Epithelial cell of prostate (primary cell): ENCODE measurements around the gene MRPS22.
"Not testable (repeated sequence)": the region's sequence is repeated elsewhere in the genome, so short reads cannot be mapped to it uniquely, and the experiment has no call there.

Experiments used
- DNase-seq: peaks from one replicate; pipeline ENCODE4 v3.0.0-alpha.2; 2011; ENCODE audit warnings: low read depth, low spot score
- H3K27ac ChIP-seq: fragments of 450-650 bp; 2 replicates; pipeline ENCODE4 v1.5.1; 2017; ENCODE audit warnings: mild to moderate bottlenecking

MRPS22 gene

DNA sequence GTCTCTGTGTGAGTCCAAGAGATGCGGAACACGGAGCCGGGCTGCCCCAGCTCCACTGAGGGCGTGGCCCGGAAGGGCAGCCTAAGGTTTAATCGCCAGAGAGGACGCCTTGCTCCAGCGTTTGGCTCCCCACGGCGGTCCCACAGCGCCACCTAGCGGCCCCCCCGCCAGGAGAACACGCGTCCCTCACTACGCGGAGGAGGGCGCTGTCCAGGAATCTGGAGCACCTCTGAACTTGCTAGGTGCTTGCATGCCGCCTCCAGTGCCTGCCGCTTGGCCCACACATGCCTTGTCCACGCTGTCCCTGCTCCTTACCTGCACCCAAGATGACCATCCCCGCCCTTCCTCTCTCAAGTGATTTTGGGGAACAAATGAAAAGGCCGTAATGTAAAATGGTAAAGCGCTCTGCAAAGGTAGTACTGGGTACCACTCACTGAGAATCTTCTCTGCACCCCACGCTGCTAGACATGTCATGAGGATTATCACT is 14.4 kb upstream of the MRPS22 start:
- no peak overlapping the region for H3K27ac ChIP-seq
- no peak for DNase-seq

DNA sequence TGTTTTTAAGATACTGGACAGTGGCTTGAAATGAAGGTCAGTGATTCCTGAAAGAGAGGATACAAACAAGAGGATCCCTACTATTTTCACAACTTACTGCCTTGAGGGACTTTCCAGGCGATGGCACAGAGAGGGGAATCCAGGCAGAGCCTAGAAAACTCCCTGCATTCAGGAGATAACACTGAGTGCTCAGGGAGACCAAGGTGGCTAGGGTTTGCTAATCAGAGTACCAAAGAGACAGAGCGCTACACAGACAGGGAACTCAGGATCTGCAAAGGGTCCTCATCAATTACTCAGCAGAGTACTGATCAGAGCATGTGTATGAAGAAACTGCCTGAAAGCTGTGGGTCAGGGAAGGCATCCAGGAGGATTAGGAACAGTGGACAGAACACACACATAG is 11.7 kb upstream of the MRPS22 start:
- H3K27ac ChIP-seq: no peak overlapping the region
- DNase-seq: no peak

DNA sequence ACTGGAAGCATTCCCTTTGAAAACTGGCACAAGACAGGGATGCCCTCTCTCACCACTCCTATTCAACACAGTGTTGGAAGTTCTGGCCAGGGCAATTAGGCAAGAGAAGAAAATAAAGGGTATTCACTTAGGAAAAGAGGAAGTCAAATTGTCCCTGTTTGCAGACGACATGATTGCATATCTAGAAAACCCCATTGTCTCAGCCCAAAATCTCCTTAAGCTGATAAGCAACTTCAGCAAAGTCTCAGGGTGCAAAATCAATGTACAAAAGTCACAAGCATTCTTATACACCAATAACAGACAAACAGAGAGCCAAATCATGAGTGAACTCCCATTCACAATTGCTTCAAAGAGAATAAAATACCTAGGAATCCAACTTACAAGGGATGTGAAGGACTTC is 9.1 kb upstream of the MRPS22 start:
- DNase-seq, H3K27ac ChIP-seq: not testable (repeated sequence)

DNA sequence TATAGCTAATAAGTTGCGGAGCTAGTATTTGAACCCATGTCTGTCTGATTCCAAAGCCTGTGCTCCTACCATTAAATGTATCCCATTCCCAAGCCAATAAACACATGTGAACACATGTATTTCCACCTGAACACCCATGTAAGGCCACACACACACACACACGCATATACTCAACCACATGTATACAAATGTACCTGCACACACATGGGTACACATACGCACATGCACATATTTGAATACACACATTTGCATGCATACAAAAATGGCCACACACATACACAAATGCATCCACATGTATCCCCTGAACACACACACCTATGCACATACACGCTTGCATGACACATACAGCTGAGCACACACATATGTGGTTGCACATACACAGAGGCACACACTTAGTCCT is 5.4 kb upstream of the MRPS22 start:
- DNase-seq: no peak
- no peak overlapping the region for H3K27ac ChIP-seq

DNA sequence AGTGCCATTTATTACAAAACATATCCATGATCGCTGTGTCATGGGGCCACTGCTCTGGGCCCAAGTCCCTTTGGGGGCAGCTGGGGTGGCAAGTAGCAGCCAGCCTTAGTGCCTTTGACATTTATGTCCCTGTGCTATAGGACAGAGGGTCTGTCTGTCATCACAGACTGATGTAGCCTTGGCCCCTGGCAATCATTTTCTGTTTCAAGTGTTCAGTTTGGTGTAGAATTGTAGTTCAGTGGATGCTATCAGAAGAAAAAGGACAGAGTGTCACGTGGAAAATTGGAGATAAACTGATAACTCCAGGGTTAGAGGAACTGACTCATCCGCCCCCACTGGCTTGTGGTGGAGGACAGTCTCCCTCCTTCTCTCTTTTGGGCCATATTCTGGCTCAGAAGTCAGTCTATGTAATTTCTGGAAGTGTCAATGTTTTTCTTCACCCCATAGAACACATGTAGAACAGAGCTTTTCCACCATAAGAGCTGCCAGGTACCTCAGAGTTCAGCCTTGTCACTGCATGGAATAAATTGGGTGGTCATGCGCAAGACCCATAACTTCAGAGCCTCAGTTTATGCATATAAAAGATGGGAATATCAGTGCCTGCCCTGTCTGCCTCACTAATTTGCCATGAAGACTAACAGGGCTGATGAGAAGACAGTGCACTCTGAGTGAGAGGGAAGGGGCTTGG is 4.5 kb upstream of the MRPS22 start:
- DNase-seq: no peak
- H3K27ac ChIP-seq: no peak overlapping the region

DNA sequence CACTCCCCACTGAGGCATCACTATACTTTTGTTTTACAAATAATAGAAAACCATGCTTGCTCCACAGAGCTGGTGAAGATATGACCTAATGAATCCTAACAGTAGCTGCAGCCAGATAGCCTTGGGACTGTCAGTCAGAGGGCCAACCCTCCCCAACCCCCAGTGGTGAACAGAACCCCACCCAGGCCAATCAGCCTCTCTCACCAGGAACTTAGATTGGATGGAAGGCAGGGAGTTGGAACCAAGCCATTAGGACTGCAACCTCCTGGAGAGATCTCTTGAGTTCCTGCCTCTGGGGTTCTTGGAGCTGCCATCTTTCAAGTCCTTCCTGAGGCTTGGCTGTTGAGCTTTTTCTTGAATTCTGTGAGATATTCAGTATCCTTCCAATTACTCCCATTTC is 3.0 kb upstream of the MRPS22 start:
- no peak for DNase-seq
- no peak overlapping the region for H3K27ac ChIP-seq

DNA sequence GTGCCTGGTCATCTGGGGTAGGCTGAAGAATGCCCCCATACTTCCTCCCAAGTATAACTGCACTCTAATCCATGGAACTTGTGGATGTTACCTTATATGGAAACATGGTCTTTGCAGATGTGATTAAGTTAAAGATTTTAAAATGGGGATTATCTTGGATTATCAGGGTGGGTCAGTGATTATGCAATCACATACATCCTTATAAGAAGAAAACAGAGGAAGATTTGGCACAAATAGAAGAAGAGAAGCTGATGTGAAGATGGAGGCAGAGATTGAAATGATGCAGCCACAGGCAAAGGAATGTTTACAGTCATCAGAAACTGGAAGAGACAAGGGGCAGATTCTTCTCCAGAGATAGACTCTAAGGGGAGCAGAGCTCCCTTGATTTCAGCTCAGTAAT is 1.8 kb upstream of the MRPS22 start:
- no peak overlapping the region for H3K27ac ChIP-seq
- DNase-seq: no peak

DNA sequence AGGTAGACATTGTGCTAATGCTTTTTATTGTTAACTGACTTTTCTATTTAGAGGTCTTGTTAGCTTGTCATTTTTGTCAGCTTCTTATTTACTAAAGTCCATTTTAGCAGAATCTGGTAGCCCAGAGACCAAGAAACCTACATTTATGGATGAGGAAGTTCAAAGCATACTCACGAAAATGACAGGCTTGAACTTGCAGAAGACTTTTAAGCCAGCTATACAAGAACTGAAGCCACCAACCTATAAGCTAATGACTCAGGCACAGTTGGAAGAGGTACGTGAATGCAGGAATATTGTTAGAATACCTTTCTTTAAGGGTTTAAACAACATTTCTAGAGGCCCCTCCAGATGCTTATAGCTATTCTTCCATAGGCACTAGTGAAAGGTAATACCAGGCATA is 3.0 kb downstream of the MRPS22 start:
- DNase-seq: peak; percentile 33
- H3K27ac ChIP-seq: no peak overlapping the region

DNA sequence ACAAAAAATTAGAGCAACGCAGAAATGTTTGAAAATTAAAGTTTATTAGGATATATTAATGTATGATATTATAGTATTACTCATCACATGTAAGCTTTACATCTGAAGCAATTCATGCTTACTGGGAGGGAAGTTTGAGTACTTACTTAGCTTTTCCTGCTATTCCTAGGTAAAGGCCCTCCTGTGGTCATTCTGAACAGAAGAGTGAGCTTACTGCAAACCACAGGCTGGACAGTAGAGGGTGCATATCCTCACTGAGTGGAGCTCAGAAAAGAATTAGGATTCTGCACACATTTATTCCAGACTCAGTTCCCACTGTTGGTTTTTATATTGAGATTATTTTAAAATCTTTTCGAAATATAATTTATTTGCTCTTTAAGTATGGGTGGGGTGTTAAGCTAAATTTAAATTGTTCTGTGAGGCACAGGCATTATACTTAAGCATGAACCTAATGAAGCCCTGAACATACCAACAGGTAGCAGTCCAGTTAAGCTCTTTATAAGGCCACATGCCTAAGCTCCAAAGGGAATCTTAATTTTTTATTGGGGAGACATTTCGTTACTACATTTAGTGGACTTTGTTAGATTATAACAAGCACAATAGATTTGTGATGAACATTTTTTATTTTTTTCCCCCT is 10.2 kb downstream of the MRPS22 start:
- peak; percentile 5 for DNase-seq
- H3K27ac ChIP-seq: no peak overlapping the region

DNA sequence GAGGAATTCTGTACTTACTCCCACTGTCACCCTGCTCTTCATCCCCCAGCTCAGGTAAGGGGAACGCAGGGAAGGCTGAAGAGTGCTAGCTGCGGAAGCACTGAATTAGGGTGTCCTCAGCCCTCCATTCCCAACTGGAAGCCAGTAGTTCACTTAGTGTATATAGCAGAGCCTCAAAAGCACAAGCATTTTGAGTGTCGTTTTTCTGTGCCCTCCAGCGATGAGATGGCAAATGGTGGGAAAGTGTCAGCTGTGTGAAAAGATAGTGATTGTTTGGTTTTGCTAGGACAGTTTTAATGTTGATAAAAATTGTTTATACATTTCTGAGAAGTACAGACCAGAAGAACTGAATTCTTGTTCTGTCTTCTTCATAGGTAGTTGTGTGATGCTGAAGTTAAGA is 10.8 kb downstream of the MRPS22 start:
- H3K27ac ChIP-seq: no peak overlapping the region
- DNase-seq: no peak

DNA sequence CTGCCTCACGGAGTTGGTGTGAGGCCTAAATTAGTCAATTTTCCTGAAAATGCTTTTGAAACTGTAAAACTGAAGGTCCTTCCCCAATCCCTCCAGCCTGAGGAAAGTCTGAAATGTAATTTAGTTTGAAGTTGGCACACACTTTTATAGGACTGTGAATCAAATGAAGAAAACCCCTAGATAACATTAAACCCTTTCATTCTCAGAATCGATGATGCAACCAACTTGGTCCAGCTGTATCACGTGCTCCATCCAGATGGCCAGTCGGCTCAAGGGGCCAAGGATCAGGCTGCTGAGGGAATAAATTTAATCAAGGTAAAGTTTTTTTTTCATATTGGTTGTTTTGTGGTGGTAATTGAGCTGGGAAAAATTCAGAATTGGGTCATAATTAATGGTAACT is 11.7 kb downstream of the MRPS22 start:
- H3K27ac ChIP-seq: no peak overlapping the region
- no peak for DNase-seq

DNA sequence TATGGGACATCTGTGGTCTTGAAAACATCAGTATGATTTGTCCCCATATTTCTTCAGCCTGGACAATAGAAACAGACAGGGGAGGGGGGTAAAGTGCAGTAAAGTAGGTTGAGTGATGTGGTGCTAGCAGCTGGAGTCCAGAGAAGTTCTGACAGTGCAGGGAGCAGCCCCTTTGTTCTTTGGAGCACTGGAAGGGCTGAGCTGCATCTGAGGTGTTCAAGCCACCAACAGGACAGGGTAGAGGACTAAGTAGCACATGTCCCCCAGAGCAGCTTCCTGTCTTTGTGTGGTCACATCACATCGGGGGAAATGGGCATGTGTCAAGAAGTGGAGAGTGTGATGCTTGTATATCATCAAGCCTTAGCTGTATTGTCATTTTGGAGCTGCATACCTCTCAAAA is 12.1 kb downstream of the MRPS22 start:
- no peak for DNase-seq
- H3K27ac ChIP-seq: no peak overlapping the region

DNA sequence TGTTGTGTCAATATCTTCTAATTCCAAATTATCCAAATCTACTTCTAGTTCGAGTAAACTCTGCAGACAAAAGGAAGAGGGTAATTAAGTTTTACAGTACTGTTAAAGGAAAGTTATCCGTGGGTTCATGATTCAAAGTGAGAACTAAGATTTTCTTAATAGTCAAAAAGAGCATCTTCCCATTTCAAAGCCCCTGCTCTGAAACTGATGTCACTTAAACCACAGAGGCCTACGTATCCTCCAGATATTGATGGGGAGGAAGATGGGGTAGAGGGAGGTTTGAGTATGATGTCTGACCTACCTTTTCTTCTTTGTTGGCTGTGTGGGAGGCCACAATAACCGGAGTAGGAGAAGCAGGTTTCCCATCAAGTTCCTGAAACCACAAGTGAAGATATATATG is 14.1 kb downstream of the MRPS22 start:
- H3K27ac ChIP-seq: no peak overlapping the region
- no peak for DNase-seq

DNA sequence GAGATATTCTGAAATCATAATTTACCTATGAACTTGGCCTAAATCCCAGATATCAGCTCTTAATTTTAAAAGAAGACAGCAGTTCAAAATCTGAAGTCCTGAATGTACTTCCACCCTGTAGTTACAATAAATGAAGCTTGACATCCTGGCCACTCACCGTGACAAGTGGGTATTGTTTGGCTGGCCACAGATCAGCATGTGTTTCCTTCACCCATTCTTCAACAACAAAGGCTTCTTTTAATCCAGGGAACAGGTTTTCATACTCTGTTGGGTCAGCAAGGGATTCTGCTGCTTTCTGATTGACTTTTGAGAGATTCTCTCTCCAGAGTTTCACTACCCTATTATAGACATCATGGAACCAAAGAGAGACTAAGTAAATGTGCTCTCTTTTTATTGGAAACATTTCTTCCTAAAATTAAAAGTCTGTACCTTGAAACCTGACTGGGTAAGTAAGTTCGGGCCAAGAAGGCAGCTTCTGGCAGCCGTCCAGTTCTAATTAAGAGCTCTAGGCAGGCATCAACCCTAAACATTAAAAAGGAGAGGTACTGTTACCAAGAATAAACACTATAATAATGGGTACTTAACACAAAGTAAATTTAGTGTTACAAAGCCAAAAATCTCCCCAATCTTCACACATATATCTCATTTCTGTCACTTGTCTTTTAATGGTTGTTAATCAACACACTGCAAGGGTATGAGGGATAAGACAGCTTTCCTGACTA is 15.2 kb downstream of the MRPS22 start:
- no peak for DNase-seq
- H3K27ac ChIP-seq: no peak overlapping the region

DNA sequence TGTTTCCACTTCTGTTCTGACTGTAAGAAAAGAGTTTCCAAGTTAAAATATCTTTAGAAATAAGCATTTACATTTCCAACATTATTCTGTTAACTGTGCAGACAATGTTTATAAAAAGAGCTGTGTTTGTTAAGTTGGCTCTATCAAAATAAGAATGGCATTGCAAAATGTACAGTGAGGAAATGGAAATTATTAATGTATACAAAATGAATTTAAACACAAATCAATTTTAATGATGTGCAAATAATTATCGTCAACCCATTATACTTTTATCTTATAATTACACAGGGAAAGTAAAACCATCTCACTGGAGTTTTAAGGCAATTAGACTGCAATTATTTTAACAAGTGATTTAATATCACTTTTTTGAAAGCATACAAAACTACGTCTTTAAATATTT is 17.5 kb downstream of the MRPS22 start:
- DNase-seq: no peak
- H3K27ac ChIP-seq: no peak overlapping the region

DNA sequence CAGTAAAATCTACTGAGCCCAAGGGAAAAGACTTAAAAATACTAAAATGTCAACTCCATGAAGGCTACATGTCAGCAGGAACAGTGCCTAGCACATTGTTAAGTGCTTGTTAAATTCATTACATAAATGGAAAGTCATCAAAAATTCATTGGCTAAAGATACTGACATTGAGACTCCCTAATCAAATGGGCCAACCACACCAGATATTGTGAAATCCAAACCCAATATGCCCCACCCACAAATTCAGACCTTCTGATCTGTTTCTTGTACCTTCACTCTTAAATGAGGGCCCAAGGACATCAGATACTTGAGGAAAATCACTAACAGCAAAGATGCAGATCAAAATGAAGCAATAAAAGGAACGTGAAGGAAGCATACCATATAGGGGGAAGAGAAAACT is 20.7 kb downstream of the MRPS22 start:
- no peak overlapping the region for H3K27ac ChIP-seq
- no peak for DNase-seq

DNA sequence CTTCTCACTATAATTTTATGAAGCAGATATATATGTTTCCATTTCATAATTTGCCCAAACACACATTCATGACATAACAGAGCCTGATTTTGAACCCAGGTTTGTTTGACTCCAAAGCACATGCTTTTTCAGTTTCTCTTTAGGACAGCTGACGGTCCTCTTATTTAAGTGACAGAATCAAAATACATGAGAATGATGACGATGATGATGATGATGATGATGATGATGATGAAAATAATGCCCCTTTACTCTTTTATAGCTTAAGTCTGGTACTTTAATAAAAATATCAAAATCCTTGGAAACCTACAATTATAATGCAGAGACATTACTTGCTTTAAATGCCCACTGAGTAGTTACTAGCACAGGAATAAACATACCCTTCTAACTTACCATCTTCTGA is 30.3 kb downstream of the MRPS22 start:
- no peak for DNase-seq
- no peak overlapping the region for H3K27ac ChIP-seq

DNA sequence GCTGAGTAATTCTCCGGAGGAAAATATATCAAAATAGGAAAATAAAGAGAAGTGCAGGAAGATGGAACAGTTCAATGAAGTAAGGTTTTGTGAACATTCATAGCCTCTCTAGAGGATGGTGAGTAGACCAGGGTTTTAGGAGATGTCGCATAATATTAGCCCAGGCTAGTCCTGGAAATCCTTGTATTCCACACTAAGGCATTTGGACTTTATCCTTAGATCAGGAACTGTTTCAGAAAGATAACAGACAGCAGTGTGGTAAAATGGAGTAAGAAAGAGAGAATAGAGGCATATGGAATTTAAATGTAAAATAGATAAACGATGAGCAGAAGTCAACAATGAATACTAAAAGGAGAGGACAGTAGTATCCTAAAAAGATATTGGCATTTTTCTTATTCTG is 33.6 kb downstream of the MRPS22 start:
- no peak overlapping the region for H3K27ac ChIP-seq
- DNase-seq: no peak

DNA sequence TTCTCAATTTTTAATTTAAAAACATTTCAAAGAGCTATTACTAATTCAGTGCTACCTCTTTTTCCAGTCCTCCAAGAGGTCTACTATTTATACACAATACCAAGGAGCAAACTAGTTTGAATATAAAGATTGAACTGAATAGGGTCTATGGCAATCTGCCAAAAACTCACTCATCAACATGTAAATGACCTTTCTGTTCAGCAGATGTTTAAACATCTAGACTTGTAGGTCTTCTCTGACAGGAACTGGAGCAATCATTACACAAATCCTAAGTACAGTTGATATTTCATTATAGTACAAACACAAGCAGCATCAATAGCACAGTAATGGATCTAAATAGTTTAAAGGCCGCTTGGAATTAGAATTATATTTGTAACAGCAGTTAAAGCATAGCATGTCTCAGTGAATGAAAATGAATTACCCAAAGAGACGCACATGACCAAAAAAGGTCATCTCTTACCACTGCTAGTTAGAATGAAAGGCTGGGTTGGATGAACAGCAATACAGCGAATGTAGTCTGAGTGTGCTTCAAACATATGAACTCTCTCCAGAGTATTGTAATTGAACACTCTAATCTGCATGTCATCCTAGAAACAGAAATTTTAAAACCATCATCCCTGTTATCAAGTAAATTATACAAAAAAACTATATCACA is 34.9 kb downstream of the MRPS22 start:
- no peak overlapping the region for H3K27ac ChIP-seq
- no peak for DNase-seq

DNA sequence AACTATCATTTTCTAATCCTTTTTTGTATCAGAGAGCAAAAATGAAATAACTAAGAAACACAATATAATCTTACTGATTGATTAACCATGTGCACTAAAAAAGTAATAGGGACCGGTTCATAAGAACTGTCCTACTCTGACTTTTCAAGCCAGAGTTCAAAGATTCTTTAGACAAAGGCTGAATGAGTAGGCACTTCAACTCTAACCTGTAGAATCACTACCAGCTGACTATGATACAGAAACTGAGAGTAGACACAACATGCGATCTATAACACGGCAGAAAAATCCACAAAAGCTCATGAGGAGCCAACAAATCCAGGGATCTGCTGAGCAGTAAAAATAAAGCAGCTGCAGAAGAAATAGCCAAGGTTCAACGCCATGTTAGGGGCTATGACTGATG is 36.8 kb downstream of the MRPS22 start:
- no peak for DNase-seq
- H3K27ac ChIP-seq: no peak overlapping the region

DNA sequence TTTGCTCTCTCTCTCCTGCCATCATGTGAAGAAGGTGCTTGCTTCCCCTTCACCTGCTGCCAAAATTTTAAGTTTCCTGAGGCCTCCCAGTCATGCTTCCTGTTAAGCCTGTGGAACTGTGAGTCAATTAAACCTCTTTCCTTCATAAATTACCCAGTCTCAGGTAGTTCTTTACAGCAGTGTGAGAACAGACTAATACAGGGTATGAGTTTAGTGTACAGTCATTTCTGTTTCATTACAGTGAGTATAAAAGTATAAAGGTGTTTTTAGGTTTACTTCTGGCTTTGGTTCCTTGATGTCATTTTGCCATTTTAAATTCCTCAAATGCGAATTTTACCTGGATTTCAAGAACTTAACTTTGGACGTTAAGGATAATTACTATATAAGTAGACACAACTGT is 38.5 kb downstream of the MRPS22 start:
- not testable (repeated sequence) for DNase-seq, H3K27ac ChIP-seq
